Caco-2 (cell line): ENCODE data around the gene JSRP1. TPM values are rescaled to one million over a fixed set of nuclear protein-coding genes. Genes with fewer than 3 reads are reported as not detected.

ENCODE experiments used
- BruUV-seq: library from RNA; stranded (reverse); fragments of 400-500 nt; replicated peaks from 2 replicates; lab custom pipeline; 2021; lab: Mats Ljungman, UMichigan
- CTCF ChIA-PET: fragments of 300-600 bp; sonication (Branson Sonifier 250); formaldehyde crosslinking; loops from one replicate; lab custom pipeline; 2022; ENCODE audit warnings: antibody characterized with exemption; lab: Charles Lee
- POLR2A ChIA-PET: fragments of 300-600 bp; sonication (Branson Sonifier 250); formaldehyde crosslinking; loops from one replicate; lab custom pipeline; 2022; ENCODE audit warnings: antibody characterized with exemption; lab: Charles Lee
- DNase-seq, 2 experiments: peaks; one replicate each; pipeline versions ENCODE4 v3.0.0 to v3.0.0-alpha.2; 2020 to 2022
- H3K27me3 ChIP-seq: replicated peaks from 2 replicates; pipeline ENCODE4 v1.6.0; 2011; ENCODE audit warnings: low read length; ENCODE audit not compliant: control insufficient read depth, insufficient read depth
- H3K36me3 ChIP-seq: 2 replicates; pipeline ENCODE4 v1.5.1; 2011; ENCODE audit warnings: low read length; ENCODE audit not compliant: control insufficient read depth, insufficient read depth
- H3K4me1 ChIP-seq: fragments of 250-450 bp; sonication (Bioruptor Pico); 2 replicates; pipeline ENCODE4 v1.5.1; 2020; ENCODE audit warnings: mild to moderate bottlenecking
- H3K4me3 ChIP-seq: 2 replicates; pipeline ENCODE4 v1.5.1; 2011; ENCODE audit warnings: low read depth, mild to moderate bottlenecking, control low read depth, low read length
- H3K9me3 ChIP-seq: fragments of 250-450 bp; sonication (Bioruptor Pico); 2 replicates; pipeline ENCODE4 v1.5.1; 2020; ENCODE audit warnings: mild to moderate bottlenecking, moderate library complexity
- H3K27ac Mint-ChIP-seq: one replicate; pipeline ENCODE4 v1.8.0; 2022; ENCODE audit warnings: mixed read lengths; ENCODE audit not compliant: unreplicated experiment
- H3K27me3 Mint-ChIP-seq: one replicate; pipeline ENCODE4 v1.8.0; 2022; ENCODE audit warnings: mixed read lengths; ENCODE audit not compliant: insufficient read depth, unreplicated experiment
- H3K36me3 Mint-ChIP-seq: one replicate; pipeline ENCODE4 v1.8.0; 2022; ENCODE audit warnings: mild to moderate bottlenecking, mixed read lengths; ENCODE audit not compliant: insufficient read depth, unreplicated experiment
- H3K4me1 Mint-ChIP-seq: one replicate; pipeline ENCODE4 v1.8.0; 2022; ENCODE audit warnings: low read depth, mixed read lengths; ENCODE audit not compliant: unreplicated experiment
- H3K4me3 Mint-ChIP-seq: one replicate; pipeline ENCODE4 v1.8.0; 2022; ENCODE audit warnings: mild to moderate bottlenecking, moderate library complexity, mixed read lengths; ENCODE audit not compliant: unreplicated experiment
- H3K9me3 Mint-ChIP-seq: one replicate; pipeline ENCODE4 v1.8.0; 2022; ENCODE audit warnings: mixed read lengths; ENCODE audit not compliant: unreplicated experiment
- CTCF ChIP-seq, 2 experiments: fragments of 200-600 bp in 1 of 2; IDR thresholded peaks; 1 replicate in 1 of 2; 2 replicates in 1 of 2; pipeline versions ENCODE4 v1.5.1 to v1.8.0; 2011 to 2022; ENCODE audit warnings: antibody characterized with exemption in 1 of 2, control low read depth in 1 of 2, inconsistent platforms in 1 of 2, low read depth in 1 of 2, low read length in 1 of 2, mild to moderate bottlenecking in 1 of 2, moderate library complexity in 1 of 2; ENCODE audit not compliant: insufficient read depth in 1 of 2, severe bottlenecking in 1 of 2, unreplicated experiment in 1 of 2
- intact Hi-C: fragments of 100-400 bp; cut with micrococcal nuclease; formaldehyde crosslinking; loops from one replicate; pipeline ENCODE4 v1.10.0; 2022; ENCODE audit not compliant: unreplicated experiment
- total RNA-seq: library from RNA; stranded (reverse); gene quantifications from 2 replicates; pipeline ENCODE4 v1.2.3, GENCODE V29; 2022

JSRP1 gene
- total RNA-seq, 1 experiment from 2014 or later = not detected

DNA sequence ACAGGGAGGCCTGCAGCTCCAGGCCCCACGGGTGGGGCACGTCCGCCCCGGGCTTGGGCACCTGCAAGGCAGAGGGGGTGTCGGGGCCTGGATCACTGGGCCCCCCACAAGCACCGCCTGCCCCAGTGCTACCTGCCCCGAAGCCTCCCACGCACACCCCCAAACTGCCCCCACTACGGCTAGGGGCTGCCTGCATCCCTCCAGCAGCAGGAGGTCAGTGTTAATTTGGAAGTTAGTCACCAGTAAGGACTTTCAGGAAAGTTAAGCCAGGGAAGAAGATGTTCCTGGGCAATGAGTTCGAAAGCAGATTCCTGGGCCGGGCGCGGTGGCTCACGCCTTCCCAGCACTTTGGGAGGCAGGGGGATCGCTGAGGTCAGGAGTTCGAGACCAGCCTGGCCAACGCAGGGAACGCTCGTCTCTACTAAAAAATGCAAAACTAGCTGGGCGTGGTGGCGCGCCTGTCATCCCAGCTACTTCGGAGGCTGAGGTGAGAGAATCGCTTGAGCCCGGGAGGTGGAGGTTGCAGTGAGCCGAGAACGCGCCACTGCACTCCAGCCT is 20.3 kb upstream of the JSRP1 start:
- Histone ChIP-seq H3K9me3 (no peaks in the 10 kb centered on the region), H3K4me3 (no peak overlapping the region), H3K36me3 (peaks cover 5% of the 10 kb centered on the region), H3K27me3 (no peaks in the 10 kb centered on the region), H3K4me1 (peaks cover 10% of the 10 kb centered on the region)
- TF ChIP-seq CTCF (IDR thresholded peaks at IDR 0.05; ENCODE audit: insufficient read depth in 1 of 2, low read depth in 1 of 2, low read length in 1 of 2, severe bottlenecking in 1 of 2, unreplicated experiment in 1 of 2) = no peak
- Mint-ChIP-seq H3K27ac (no peak overlapping the region), H3K27me3 (no peaks in the 10 kb centered on the region), H3K4me1 (no peaks in the 10 kb centered on the region), H3K4me3 (no peak overlapping the region), H3K9me3 (no peaks in the 10 kb centered on the region), H3K36me3 (peaks cover 72% of the 10 kb centered on the region)
- no peak for DNase-seq
- intact Hi-C loops = loop anchor here (5.0 kb wide), 1 partner anchor 111 kb away; no protein-coding TSS in a partner anchor
- no TSS peak for BruUV-seq
- ChIA-PET POLR2A (no interaction called here), CTCF (no interaction called here)

GRCh38 chr19:2275588-2276428 is 19.6 kb upstream of the JSRP1 start:
- ChIA-PET POLR2A (no interaction called here), CTCF (no interaction called here)
- peaks cover 5% of the 10 kb centered on the region for H3K36me3 ChIP-seq
- H3K4me1 ChIP-seq = peaks cover 14% of the 10 kb centered on the region
- no peak for TF ChIP-seq CTCF (IDR thresholded peaks at IDR 0.05; ENCODE audit: insufficient read depth in 1 of 2, low read depth in 1 of 2, low read length in 1 of 2, severe bottlenecking in 1 of 2, unreplicated experiment in 1 of 2)
- H3K36me3 Mint-ChIP-seq = peaks cover 79% of the 10 kb centered on the region
- no peaks in the 10 kb centered on the region for H3K27me3 Mint-ChIP-seq
- peak overlapping the region; percentile 85 for H3K27ac Mint-ChIP-seq
- H3K4me1 Mint-ChIP-seq = no peaks in the 10 kb centered on the region
- intact Hi-C loops = loop anchor here (5.0 kb wide), 1 partner anchor 111 kb away; no protein-coding TSS in a partner anchor
- no peak overlapping the region for H3K4me3 Mint-ChIP-seq
- BruUV-seq = no TSS peak
- no peaks in the 10 kb centered on the region for H3K9me3 ChIP-seq
- H3K9me3 Mint-ChIP-seq = no peaks in the 10 kb centered on the region
- no peak overlapping the region for H3K4me3 ChIP-seq
- no peaks in the 10 kb centered on the region for H3K27me3 ChIP-seq
- no peak for DNase-seq

DNA sequence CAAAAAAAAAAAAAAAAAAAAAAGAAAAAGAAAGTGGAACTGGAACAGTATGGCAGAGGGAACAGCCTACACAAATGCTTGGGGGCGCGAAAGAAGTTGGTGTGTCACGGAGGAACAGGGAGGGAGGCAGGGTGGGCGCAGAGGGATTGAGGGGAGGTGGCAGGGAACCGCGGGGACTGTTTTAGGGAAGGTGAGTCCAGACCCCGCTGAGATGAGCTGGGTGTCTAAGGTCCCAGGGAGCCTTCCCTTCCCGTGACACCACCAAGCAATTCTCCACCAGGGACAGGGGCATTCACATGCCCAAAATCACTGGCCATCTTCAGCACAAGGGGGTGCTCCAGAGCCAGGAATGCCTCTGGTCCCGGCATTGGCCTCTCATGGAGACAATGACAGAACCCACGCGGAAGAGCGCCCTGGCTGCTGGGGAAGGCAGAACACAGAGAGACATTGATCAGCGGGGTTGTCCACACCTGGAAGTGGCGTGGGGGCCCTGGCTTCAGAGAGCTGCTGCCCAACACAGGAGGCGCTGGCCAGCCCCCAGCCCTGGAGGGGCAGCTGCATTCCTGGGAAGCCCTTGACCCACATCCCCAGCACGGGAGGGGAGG is 18.8 kb upstream of the JSRP1 start:
- peak; percentile 79 to 83 for DNase-seq
- intact Hi-C loops = loop anchor here (5.0 kb wide), 1 partner anchor 112 kb away; no protein-coding TSS in a partner anchor
- peak; percentile 61 to 73 for TF ChIP-seq CTCF (IDR thresholded peaks at IDR 0.05; ENCODE audit: insufficient read depth in 1 of 2, low read depth in 1 of 2, low read length in 1 of 2, severe bottlenecking in 1 of 2, unreplicated experiment in 1 of 2)
- Histone ChIP-seq H3K27me3 (no peaks in the 10 kb centered on the region), H3K36me3 (peaks cover 5% of the 10 kb centered on the region), H3K9me3 (no peaks in the 10 kb centered on the region), H3K4me1 (peaks cover 14% of the 10 kb centered on the region), H3K4me3 (no peak overlapping the region)
- peaks cover 87% of the 10 kb centered on the region for H3K36me3 Mint-ChIP-seq
- ChIA-PET POLR2A (interaction anchor here (0.6 kb wide), 3 partner anchors 20 to 153 kb away, joined by 4 to 5 read pairs (median 4); no protein-coding TSS in a partner anchor), CTCF (interaction anchor here (0.6 to 0.7 kb wide), 2 partner anchors 14 to 34 kb away, joined by 3 to 8 read pairs; no protein-coding TSS in a partner anchor)
- no TSS peak for BruUV-seq
- peak overlapping the region; percentile 85 for H3K27ac Mint-ChIP-seq
- H3K9me3 Mint-ChIP-seq = no peaks in the 10 kb centered on the region
- H3K4me1 Mint-ChIP-seq = no peaks in the 10 kb centered on the region
- H3K4me3 Mint-ChIP-seq = no peak overlapping the region
- no peaks in the 10 kb centered on the region for H3K27me3 Mint-ChIP-seq
